SKM-1 (cell line): ENCODE results near the gene DRC3.

Source experiments
- DNase-seq: peaks from one replicate; lab custom pipeline; 2025; ENCODE audit not compliant: unreplicated experiment; lab: John Stamatoyannopoulos, UW

The DRC3 gene

GRCh38 chr17:17964710-17965109 lies 8.0 kb upstream of the DRC3 start:
- no peak for DNase-seq

- no peak for DNase-seq
Measured at GRCh38 chr17:17965152-17965721, 7.4 kb upstream of the DRC3 start.

DNA sequence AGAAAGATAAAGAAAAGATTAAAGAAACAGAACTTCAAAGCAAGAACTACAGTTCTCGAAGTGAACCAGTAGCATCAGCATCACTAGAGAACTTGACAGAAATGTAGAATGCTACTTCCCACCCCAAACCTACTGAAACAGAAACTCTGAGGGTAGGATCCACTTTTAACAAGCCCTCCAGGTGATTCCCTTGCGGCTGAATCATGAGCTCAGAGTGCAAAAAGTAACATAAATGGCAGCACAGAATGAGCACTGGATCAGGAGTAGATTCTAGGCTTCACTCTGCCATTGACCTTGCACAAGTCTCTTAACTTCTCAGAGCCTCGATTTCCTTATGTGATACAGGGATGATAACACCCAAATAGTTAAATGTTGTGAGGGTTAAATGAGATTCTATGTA lies 6.3 kb upstream of the DRC3 start:
- no peak for DNase-seq

DNA sequence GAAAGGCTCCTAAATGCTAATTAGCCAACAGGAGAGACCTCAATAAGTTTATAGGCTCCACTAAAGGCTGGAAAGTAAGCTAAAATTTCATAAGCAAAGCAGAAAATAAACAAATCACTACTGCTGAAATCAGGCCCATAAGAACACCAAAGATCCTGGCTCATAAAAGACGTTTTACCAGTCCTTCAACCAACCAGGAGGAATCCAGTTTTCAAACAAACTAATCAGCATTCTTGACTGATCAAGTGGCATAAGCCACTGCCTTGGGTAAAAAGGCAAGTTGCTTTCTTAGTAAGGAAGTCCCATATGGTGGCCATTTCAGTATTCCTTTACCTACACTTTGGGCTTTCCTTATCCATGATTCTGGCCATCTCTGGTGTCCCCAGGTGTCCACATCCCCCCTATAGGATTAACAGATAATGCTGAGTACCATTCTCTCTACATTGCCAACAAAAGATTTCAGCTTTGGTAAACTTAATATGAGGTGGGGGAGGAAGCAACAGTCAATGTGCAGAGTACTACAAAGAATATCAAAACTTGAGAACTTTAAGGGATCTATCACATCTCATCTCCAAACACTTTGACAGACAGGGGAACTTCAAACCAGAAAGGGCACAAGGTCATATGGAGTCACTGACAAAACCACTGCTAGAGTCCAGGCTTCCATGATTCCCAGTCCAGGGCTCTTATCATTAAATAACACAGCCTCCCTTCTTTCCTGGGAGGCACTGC lies 1.8 kb upstream of the DRC3 start:
- no peak for DNase-seq

- DNase-seq = no peak
Measured at GRCh38 chr17:17971431-17972125, 1.1 kb upstream of the DRC3 start.

DNA sequence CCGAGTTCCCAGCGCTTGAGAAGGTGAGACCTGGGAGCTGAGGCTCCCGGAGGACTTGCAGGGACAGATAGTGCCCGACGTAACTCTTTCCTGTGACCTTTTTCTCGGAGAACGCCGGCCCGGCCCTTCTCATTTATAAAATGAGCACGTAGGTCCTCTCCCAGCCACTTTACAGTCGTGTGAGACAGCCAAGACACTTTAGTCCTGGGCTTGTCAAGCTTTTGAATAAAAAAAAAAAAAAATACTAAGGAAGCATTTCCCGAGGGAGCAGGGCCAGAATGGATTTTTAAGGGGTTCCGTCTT lies 241 bp downstream of the DRC3 start:
- DNase-seq = no peak

DNA sequence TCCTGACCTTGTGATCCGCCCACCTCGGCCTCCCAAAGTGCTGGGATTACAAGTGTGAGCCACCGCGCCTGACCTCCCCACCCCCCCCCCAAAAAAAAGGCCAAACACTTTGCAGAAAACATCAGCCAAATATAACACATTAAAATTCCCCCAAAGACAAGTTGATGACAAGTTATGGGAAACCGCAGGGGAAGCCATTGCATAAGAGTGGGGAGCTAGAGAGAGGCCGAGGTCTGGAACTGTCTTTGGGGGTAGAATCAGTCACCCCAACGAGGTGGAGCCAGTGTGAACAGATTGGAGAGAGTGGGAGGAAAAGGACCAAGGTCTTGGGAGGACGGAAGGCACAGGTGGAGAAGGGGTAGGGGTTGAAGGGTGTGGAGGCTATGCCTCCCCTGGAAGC lies 2.8 kb downstream of the DRC3 start:
- DNase-seq = no peak

GRCh38 chr17:17976931-17977570 lies 4.4 kb downstream of the DRC3 start:
- no peak for DNase-seq

DNA sequence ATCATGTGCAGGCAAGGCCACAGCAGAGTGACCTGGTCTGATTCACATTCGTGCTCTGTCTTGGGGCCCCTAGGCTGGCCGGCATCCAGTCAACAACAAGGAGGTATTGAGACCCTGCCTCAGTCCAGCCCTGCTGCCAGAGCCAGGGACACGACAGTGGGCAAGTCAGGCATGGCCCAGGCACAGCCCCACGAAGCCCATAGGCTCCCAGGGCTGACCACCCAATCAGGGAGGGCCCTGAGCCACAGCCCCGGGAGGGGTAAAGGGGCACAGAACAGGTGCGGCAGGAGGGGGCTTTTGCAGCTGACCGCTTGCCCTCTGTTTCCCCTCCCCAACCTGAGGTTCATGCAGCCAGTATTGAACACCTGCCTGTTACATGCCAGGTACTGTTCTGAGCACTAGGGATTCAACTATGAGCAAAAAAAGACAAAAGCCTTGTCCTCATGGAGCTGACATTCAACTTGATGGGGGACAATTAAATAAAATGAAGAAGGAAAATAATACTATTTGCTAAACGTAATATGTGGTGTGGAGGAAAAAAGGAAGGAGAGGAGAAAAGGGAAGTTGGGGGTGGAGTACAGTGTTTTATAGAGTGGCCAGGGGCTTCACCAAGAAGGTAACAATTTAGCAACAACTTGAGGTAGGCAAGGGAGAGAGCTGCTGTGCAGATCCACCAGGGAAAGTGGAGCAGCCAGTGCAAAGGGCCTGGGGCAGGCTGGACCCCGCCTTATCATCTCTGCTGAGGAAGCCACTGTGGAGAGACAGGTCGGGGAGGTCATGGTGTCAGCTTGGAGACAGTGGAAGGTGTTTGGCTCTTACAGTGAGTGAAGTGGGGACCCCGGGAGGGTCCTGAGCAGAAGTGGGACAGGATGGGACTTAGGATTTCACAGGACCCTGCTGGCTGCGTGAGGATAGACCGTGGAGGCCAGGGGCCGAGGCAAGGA lies 6.1 kb downstream of the DRC3 start:
- DNase-seq = peak; percentile 42

DNA sequence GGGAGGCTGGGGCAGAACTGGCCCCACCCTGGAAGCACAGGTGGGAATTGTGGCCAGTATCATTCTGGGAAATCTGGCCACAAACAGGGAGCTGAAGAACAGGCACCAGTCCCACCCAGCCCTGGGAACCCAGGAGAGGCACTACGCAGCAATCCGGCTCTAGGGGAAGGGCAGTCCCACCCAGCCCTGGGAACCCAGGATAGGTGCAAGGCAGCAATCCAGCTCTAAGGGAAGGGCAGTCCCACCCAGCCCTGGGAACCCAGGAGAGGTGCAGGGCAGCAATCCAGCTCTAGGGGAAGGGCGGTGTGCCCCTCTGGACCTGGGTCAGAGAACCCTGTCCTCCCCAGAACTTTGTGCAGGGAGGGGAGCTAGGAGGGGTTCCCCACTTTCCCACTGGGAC lies 7.1 kb downstream of the DRC3 start:
- DNase-seq = no peak

DNA sequence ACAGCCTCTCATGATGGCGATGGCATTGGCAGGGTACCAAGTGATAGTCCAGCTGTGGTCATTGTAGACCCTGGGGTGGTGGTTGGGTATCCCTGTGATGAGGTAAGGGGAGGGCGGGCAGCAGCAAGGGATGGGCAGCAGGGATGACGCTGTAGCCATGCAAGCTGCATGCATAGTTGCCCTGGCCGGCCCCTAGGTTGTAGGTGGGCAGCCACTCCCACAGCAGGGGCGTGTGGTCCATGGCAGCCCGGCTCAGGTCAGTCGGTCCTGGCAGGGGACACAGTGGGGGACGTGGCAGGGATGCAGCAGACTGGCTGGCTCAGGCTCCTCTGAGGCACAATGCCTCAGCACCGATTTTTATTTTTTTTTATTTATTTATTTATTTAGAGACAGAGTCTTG lies 8.7 kb downstream of the DRC3 start:
- no peak for DNase-seq

DNA sequence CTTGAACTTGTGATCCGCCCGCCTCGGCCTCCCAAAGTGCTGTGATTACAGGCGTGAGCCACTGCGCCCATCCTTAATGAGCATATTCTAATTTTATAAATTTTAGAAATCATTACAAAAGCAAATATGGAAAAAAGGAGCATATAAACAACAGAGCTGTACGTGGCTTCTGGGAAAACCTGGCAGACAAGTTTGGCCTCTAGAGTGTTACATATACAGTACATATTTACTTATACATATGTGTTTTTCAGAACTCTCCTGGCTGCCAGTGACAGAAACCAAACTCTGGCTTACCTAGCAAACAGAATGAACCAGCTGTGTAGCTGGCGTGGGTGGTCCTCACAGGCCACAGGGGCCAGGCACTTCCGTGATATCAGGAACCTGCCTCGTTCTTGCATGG lies 10.1 kb downstream of the DRC3 start:
- no peak for DNase-seq

DNA sequence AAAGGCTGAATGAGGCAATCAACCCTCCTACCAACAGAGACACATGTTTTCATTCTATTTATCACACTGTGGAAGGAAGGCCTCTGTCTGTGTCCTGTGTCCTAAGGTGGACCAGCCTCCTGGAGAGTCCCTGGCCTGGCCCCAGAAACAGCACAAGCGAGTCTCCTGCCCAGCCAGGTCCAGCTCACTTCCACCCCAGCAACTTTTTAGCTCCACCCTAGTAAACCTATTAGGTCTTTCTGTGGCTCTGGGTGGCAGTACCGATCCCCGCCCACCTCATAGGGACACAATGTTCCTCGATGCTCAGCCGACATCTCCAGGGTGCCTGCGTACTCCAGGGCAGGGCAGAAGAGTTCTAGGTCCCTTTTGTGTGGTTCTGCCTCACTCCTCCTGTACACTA lies 10.7 kb downstream of the DRC3 start:
- no peak for DNase-seq

- DNase-seq = no peak
Measured at GRCh38 chr17:17983776-17984175, 11.1 kb downstream of the DRC3 start.

- no peak for DNase-seq
Measured at GRCh38 chr17:17985153-17985552, 12.5 kb downstream of the DRC3 start.

- DNase-seq = no peak
Measured at GRCh38 chr17:17985555-17985954, 12.9 kb downstream of the DRC3 start.

GRCh38 chr17:17987187-17987896 lies 14.7 kb downstream of the DRC3 start:
- DNase-seq = no peak

DNA sequence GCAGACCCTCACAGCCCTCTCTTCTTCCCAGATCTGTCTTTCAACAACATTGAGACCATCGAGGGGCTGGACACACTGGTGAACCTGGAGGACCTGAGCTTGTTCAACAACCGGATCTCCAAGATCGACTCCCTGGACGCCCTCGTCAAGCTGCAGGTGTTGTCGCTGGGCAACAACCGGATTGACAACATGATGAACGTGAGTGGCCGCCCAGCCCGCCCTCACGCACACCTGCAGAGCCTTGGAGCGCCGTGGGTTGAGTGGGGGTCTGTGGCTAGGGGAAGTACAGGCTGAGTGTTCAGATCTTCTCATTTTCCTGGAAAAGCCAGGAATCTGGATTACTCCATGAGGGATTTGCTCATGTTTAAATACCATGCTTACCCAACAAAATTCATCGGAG lies 15.2 kb downstream of the DRC3 start:
- no peak for DNase-seq

DNA sequence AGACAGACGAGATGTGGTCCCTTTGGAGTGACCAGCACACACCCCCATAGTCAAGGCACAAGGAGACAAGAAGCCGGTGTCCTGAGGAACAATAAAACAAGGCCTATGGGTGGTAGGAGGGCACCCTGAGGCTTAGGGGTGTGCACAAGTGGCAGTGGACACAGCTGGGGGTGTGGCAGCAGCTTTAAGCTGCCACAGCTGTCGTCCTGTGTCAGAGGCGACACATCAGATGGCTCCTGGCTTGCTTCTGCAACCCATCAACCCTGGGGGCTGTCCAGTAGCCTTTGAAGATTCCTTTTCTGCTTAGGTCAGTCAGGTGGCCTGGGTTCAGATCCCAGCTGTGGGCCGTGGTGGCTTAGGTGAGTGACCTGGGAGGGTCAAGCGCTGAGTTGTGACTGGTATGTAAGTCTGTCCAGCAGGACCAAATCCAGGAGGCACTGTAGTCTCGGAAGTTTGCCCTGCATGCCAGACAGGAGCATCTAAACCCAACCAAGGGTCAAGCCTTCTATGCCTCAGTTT lies 15.8 kb downstream of the DRC3 start:
- DNase-seq = no peak

DNA sequence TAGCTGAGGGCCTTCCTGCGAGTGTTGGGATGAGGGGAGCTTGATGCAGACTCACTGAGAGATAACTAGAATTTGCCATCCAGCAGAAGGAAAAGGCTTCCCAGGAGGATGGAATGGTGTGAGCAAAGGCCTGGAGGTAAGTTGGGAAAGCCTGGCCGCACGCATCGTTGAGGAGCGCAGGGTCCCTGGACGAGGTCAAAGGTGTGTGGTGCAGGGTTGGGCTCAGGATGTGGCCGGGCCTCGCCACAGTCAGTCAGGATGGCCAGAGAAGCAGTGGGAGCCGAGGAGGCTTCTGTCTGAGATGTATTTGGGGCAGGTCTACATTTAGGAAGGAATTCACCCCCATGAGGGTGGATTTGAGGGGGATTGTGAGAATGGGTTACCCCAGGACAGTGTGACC lies 16.4 kb downstream of the DRC3 start:
- no peak for DNase-seq
